GM21717 (cell line): ENCODE measurements around the gene DCAKD.

Source experiments
- ATAC-seq: cut with Tn5 transposase; IDR thresholded peaks from one replicate; pipeline ENCODE4 v1.9.1; 2021; ENCODE audit warnings: mild to moderate bottlenecking, moderate library complexity; ENCODE audit not compliant: unreplicated experiment

DCAKD gene

GRCh38 chr17:45032174-45032541 lies 19.3 kb downstream of the DCAKD start:
- ATAC-seq, result no peak

DNA sequence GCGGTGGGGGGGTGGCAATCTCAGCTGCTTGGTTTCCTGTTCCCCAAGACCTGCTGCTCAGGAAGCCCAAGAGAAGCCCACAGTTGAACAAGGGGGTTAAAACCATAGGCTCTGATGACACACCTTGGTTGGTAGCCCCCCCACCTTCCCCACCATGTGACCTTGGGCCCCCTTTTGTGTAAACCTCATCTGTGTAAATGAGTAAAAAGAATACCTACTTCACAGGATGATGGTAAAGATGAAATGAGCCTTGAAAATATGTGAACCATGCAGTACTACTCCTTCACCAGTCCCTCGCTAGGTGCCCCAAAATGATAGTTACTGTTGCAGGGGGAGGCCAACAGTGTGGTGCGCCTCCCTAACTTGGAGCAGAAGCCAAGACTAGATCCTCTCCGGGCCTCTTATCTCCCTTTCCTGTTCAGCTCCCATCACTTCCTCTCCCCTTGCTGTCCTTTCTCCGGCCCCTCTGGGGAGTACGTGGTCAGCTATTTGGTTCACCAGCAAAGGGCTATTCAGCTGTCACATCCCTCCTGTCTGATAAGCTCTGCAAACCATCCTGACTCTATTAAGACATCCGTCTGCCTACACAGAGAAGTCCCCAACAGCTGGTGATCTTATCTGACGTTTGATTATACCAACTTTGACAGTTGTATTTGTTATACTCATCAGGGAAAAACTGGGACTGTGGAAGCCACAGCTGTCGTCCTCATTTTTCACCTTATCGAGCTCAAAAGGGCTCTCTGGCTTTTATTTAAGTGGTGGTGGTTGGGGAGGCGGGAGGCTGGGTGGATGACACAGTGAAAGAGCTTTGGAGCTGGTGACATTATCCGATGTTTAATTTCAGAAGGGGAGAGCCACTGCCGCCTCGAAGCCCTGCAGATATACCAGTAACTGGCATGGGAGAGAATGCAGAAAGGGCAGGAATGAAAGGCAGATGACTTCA lies 19.9 kb downstream of the DCAKD start:
- no peak for ATAC-seq

DNA sequence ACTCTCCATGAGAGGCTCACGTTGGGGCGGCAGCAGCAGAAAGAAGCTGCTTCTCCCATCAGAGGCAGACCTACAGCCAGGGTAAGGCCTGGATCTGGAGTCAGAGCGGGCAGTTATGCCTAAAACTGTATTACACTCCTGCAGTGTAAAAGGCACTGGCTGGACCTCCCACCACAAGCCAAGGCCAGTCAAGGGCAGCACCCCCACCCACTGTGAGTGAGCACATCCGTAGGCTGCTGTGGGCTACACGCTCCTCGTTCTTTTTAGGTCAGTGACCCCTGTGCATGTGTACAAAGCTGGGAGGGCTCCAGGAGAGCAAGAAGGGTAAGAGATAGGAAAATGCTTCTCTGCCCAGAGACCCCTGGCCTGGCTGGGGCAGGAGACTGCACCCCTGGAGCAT lies 20.7 kb downstream of the DCAKD start:
- ATAC-seq, result no peak

DNA sequence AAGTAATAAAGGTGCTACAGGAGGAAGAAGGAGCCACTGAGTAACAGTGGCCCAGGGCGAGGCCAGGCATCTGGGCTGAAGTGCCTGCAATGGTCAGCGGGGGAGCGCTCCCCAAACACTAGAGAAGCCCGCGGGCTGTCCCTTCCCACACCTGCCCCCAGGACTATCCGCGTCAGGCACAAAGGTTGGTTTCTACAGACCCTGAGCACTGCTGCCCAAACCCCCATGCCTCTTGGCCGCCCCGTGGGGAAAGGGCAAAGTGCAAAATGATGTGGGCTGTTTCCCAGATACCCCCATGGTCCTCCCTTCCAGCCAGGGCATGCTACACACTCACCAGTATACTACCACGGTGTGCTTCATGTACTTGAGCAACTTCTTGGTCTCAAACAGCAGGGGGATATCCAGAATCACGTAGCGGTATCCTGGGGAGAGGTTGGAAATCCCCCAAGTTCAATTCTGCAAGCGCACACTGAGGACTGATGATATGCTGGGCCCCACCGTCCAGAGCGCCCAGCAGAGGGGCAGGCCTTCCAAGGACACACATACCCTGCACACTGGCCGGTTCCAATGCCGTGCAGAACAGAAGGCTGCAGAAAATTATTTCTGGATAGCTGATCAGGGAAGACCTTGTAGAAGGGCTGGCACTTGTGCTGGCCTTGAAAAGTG lies 21.5 kb downstream of the DCAKD start:
- ATAC-seq, result no peak

DNA sequence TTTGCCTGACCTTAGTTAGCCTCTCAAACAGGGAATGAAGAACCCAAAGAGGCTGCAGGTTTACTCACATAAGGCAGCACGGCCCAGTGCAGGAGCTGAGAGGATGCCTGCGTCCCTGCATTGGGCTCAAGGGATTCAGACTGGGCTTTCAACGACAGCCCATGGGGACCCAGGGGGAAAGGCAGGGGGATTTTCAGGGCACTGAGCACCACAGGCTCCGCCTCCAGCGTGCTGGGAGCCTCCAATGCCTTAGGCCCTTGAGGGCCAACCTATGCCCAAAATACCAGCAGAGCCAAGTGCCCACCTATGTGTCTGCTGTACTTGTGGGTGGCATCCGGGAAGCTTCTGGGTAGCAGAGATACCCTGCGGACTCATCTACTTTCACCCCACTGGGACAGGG lies 22.3 kb downstream of the DCAKD start:
- no peak for ATAC-seq

DNA sequence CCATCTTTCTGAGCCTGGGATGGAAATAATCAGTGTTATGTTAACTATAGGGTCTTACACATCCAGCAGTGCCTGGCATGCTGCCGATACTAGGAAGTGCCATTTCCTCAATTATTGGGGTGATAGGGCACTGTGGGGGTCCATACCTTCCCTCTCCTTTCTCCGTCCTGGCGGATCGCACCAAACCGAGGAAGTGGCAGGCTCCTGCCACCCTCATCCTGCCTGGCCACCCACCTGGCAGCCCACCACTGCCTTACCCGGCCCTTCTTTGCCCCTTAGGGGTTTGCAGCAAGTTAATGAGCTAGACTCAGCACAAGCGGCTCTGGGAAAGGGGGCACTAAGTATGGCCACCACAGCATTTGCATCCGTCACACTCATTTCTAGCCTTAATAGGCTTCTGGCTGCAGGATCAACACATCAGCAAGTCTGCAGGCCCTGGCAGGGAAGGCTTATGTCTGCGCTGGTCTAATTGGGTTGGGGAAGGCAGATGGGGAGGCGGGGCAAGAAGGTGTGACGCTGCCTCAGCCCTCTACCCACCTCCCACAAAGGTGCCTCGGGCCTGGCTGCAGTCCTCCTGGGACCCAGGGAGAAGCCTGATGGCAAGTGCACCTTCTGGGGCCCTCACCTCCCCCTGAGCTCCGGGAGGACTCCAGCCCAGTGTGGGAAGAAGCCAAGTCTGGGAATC lies 28.6 kb downstream of the DCAKD start:
- no peak for ATAC-seq

DNA sequence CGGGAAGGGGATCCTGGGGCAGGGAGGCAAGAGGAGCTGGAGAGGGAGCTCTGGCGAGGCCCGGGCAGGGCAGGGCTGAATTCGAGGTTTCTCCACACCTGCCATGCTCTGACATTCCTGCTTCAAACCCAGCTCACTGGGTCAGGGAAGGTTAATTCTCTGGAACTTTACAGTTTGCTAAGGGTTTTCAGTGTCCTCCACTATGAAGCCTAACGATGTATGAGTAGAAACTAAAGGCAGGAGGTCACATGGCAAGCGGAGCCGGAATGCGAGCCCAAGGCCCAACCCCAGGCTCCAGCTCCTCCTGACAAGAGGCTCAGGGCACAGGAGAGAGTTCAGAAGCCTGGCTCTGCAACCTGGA lies 29.2 kb downstream of the DCAKD start:
- ATAC-seq, result no peak

- ATAC-seq, result no peak
Observed at GRCh38 chr17:45021607-45022287, 29.7 kb downstream of the DCAKD start.

DNA sequence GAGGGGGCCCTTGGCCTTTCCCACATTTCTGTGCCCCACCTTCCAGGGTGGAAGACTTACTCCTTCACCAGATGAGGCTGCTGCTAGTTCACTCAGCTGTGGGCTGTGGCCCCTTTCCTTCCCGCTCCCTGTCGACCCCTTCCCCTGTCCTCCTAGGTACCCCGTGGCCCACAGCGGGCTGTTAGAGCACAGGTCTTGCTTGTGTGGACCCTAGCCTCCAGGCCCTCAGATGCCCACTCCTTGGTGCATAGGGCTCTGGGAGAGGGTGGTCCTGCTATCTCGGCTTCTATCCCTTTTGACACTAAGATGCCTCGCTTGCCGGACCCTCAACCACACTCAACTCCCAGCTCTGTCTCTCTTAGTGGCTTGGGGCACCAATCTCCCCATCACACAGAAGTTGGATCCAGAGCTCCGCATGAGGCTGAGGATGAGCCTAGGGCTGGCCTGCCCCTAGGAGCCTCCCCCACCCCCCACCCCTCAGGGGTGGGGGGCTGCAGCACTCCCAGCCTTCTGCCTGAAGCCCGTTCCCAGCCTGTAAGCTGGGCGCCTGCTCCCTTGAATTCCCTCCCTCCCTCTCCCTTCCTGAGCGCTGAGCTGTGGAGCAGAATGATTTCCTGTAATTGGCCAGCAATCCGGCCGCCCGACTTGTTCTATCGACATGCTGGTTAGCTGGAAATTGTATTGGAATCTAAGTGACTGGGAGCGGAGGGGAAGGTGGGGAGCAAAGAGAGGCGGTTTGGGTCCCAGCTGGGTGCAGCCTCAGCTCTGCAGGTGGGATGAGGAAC lies 30.9 kb downstream of the DCAKD start:
- ATAC-seq, result no peak

DNA sequence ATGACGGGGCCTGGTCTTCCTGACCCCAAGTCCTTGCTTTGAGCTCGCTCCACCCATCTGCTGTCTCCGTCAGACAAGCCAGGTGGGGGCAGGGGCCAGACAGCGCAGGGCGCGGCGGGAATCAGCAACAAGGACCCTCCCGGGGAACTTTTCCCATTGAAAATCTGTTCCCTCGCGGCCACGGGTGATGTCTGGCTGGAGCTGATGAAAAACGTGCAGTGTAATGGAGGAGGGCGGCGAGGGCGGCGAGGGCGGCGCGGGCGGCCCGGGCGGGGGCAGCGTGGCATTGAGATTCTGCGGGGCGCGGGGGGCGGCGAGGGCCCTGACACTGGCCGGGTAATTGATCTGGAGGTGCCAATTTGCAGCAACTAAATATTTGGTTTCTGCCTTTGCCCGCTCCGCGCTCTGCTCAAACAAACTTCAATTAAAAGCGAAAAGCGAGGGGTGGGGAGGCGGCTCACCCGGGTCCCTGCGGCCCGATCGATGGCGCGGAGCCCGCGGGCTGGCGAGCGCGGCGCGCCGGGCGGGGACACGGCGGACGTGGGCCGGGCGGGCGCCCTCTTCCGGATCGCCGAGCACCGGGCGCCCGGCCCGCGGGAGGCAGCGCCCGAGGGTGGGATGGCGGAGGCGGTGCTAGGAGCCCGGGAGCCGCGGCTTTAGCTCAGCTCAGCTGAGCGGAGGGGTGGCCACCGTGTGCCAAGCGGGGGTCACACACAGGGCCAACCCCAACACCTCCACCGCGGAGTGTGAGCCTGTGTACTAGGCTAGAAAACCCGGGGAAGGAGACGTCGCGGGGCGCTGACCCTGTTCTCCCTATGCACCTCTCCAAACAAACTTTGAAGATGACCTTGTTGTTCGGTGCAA lies 32.4 kb downstream of the DCAKD start:
- ATAC-seq, result no peak

DNA sequence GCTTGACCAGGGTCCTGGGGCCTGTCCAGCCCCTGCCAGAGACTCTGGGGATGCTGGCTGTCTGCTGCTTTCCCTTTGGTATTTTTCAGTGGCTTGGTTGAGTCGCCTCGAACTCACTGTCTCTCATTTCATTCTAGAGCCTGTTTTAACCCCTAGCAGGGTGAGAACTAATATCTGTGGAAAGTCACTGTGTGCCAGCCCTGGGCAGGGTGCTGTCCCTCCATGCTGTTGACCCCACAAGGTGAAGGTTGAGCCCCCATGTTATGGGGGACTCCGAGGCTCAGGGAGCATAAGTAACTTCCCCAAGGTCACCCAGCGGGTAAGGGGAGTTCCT lies 33.0 kb downstream of the DCAKD start:
- no peak for ATAC-seq

DNA sequence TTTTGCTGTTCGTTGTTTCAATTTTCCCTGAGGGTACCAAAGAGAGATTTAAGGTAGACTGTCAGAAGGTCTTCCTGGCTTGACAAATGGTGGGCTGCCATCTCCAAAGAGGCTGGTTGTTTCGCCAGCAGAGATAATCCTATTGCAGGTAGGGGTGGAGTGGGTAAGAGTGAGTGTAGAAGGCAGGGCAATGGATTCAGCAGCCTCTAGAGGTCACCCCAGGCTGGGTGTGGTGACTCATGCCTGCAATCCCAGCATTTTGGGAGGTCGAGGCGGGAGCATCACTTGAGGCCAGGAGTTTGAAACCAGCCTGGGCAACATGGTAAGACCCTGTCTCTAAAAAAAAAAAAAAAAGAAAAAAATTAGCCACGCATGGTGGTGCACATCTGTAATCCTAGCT lies 34.6 kb downstream of the DCAKD start:
- no peak for ATAC-seq

DNA sequence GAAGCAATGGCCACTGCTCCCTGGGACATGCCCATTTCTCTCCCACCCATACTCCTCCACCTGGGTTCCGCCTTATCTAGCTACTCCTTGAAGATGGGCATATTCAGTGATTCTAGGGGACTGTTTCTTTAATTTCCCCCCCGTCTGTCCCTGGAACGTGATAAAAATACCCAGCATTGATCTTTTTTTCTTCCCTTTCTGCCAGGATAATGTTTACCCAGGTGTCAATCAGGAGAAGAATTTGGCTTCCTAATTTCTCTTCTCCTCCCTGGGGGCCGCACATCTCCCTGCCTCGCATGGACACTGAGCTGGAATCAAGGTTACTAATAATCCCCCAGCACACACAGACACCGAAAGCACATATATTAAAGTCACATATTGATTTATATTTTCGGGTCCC lies 35.2 kb downstream of the DCAKD start:
- no peak for ATAC-seq

DNA sequence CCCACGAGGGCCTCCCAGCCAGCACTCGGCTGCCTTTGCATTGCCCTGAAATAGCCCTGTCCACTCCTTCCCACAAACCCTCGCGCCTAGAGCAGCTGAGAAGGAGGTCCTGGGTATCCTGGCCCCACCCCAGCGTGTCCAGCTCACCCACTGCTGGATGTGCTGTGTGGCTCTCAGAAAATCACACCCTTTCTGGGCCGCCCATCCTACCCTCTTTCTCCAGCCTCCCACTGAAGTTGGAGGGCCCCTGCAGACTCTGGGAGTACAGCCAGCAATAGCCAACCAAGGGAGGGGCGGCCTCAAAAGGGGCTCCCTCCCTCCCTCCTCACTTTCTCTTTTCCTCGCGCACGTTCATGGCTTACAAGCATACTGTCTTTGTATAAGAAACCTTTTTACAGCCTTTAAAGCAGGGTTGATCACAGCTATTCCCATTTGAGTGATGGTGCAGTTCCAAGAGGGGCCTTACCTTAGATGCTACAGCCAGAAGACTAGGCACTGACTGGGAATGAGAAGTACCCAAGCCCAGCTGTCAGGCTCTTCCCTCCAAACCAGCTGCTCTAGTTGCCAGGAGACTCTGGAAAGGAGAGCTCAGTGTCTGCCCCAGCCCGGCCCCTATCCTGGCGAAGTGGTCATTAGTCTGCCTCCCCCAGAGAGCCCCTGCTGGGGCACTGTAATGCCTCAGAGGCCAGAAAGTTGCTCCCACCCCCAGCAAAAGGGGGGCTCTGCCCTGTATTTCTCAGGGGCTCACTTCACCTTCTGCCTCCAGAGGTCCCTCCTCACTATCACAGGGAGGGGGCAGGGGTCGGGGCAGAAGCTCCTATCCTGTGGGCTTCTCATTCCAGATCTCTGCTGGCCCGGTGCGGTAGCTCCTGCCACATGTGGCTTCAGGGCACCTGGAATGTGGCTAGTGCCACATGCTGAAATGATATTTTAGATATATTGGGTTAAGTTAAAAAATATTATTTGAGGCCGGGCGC lies 38.1 kb downstream of the DCAKD start:
- no peak for ATAC-seq

GRCh38 chr17:45011767-45012166 lies 39.7 kb downstream of the DCAKD start:
- ATAC-seq, result no peak

DNA sequence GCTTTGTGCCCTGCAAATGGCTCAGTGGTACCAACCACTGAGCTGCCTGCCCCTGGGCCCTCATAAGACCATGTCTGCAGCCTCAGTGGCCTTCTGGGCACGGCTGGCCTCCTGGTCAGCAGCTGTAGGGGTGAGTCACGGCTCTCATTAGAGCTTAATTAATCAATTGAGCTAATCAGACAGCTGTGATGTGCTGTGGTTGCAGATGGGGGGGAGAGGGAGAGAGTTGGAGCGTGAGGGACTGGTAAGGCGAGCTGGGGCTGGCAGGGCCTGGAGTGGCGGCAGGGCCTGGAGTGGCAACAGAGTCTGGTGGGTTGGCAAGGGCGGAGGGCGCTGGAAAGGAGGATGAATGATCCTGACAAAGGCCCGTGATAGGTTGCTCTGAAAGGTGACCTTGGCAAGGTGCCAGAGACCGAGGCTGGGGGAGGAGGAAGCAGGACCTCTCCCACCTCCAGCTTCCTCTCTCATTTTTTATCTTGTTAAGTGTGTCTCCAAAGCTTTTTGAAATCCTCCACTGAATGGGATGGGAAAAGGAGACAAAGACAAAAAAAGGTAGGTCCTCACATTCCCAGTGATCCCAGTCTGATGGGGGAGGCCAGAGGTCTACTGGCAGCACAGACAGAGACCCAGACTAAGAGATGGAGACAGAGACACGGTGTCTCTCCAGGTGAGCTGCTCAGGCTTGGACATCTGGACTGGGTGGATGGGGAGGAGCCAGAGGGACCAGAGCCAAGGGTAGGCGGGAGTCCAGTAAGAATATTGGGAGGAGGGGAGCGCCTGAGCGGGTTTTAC lies 41.6 kb downstream of the DCAKD start:
- no peak for ATAC-seq

- ATAC-seq, result no peak
Observed at GRCh38 chr17:45008216-45008615, 43.2 kb downstream of the DCAKD start.
